Vagina (tissue), 2 donors: ENCODE measurements around the gene C1QC. TPM values are rescaled to one million over a fixed set of nuclear protein-coding genes. Genes with fewer than 3 reads are reported as not detected.
"Not testable (repeated sequence)": the region's sequence is repeated elsewhere in the genome, so short reads cannot be mapped to it uniquely, and the experiment has no call there.

Experiments used
- DNase-seq, 2 donors: peaks; one replicate each; pipeline ENCODE4 v3.0.0-alpha.2; 2017; ENCODE audit errors: extremely low spot score in 2 of 2
- H3K27ac ChIP-seq: fragments of 200-600 bp; sonication (generic); one replicate; pipeline ENCODE4 v1.5.1; 2019
- H3K27me3 ChIP-seq: fragments of 200-600 bp; sonication (generic); one replicate; pipeline ENCODE4 v1.5.1; 2019
- H3K36me3 ChIP-seq, 2 donors: fragments of 200-600 bp; sonication (generic); one replicate each; pipeline ENCODE4 v1.5.1; 2017 to 2019
- H3K4me1 ChIP-seq: fragments of 200-600 bp; sonication (generic); one replicate; pipeline ENCODE4 v1.5.1; 2019
- H3K4me3 ChIP-seq, 2 donors: fragments of 200-600 bp; sonication (generic); 1 replicate in 1 of 2; 2 replicates in 1 of 2; pipeline ENCODE4 v1.5.1; 2016 to 2019
- H3K9me3 ChIP-seq: fragments of 200-600 bp; sonication (generic); one replicate; pipeline ENCODE4 v1.5.1; 2019
- CTCF ChIP-seq, 3 experiments: fragments of 450-650 bp in 2 of 3; fragments of 200-600 bp in 1 of 3; sonication (generic) in 1 of 3; IDR thresholded peaks; one replicate each; pipeline ENCODE4 v1.5.1; 2017 to 2019; ENCODE audit warnings: antibody characterized with exemption in 3 of 3, mild to moderate bottlenecking in 2 of 3, moderate library complexity in 2 of 3
- POLR2A ChIP-seq, 2 donors: fragments of 450-650 bp; IDR thresholded peaks; one replicate each; pipeline ENCODE4 v1.6.1; 2017; ENCODE audit warnings: antibody characterized with exemption in 2 of 2, mild to moderate bottlenecking in 2 of 2, moderate library complexity in 2 of 2
- POLR2AphosphoS5 ChIP-seq, 2 donors: sonication (generic); formaldehyde crosslinking; IDR thresholded peaks; one replicate each; pipeline ENCODE4 v1.9.0; 2017; ENCODE audit warnings: antibody characterized with exemption in 2 of 2, mild to moderate bottlenecking in 2 of 2, low read depth in 1 of 2; ENCODE audit not compliant: insufficient read depth in 1 of 2
- intact Hi-C: fragments of 100-400 bp; cut with DNase I; formaldehyde crosslinking; loops from one replicate; pipeline ENCODE4 v1.15.1; 2023
- total RNA-seq: library from RNA; depleted of rRNA; stranded (reverse); fragments of >200 nt; gene quantifications from one replicate; pipeline ENCODE4 v1.2.3, GENCODE V29; 2016

The C1QC gene
- total RNA-seq, 1 donor from 2014 or later: 128 TPM

GRCh38 chr1:22662986-22663408, 19.6 kb downstream of the C1QC start:
- no peak for TF ChIP-seq POLR2A (IDR thresholded peaks at IDR 0.05)
- no peak for TF ChIP-seq POLR2AphosphoS5 (IDR thresholded peaks at IDR 0.05; ENCODE audit: insufficient read depth in 1 of 2, low read depth in 1 of 2)
- TF ChIP-seq CTCF (IDR thresholded peaks at IDR 0.05): no peak
- Histone ChIP-seq H3K9me3 (no peaks in the 10 kb centered on the region), H3K4me3 (no peak overlapping the region), H3K36me3 (no peaks in the 10 kb centered on the region), H3K27me3 (no peaks in the 10 kb centered on the region), H3K27ac (no peak overlapping the region), H3K4me1 (no peaks in the 10 kb centered on the region)
- DNase-seq: no peak
- intact Hi-C loops: no loop called here

- no peaks in the 10 kb centered on the region for H3K9me3 ChIP-seq
- no peaks in the 10 kb centered on the region for H3K36me3 ChIP-seq
- intact Hi-C loops: no loop called here
Observed at GRCh38 chr1:22665752-22666151, 22.3 kb downstream of the C1QC start.

GRCh38 chr1:22666412-22666811, 23.0 kb downstream of the C1QC start:
- no peaks in the 10 kb centered on the region for H3K4me1 ChIP-seq
- no peak for DNase-seq
- no peaks in the 10 kb centered on the region for H3K36me3 ChIP-seq
- H3K27me3 ChIP-seq: no peaks in the 10 kb centered on the region
- no peak overlapping the region for H3K4me3 ChIP-seq
- no peak overlapping the region for H3K27ac ChIP-seq
- intact Hi-C loops: no loop called here
- no peak for TF ChIP-seq POLR2A (IDR thresholded peaks at IDR 0.05)
- TF ChIP-seq POLR2AphosphoS5 (IDR thresholded peaks at IDR 0.05; ENCODE audit: insufficient read depth in 1 of 2, low read depth in 1 of 2): no peak
- TF ChIP-seq CTCF (IDR thresholded peaks at IDR 0.05): no peak
- H3K9me3 ChIP-seq: no peaks in the 10 kb centered on the region

More at GRCh38 chr1:22665752-22666151, 22.3 kb downstream of the C1QC start:
- H3K4me3 ChIP-seq: no peak overlapping the region
- peak in 1 of 3 experiments; percentile 8 for TF ChIP-seq CTCF (IDR thresholded peaks at IDR 0.05)
- TF ChIP-seq POLR2AphosphoS5 (IDR thresholded peaks at IDR 0.05; ENCODE audit: insufficient read depth in 1 of 2, low read depth in 1 of 2): no peak
- no peak for TF ChIP-seq POLR2A (IDR thresholded peaks at IDR 0.05)
- H3K27ac ChIP-seq: no peak overlapping the region
- no peaks in the 10 kb centered on the region for H3K4me1 ChIP-seq
- no peak for DNase-seq
- H3K27me3 ChIP-seq: no peaks in the 10 kb centered on the region

GRCh38 chr1:22668840-22669239, 25.4 kb downstream of the C1QC start:
- DNase-seq, intact Hi-C loops, H3K27me3 ChIP-seq, H3K27ac ChIP-seq, H3K4me3 ChIP-seq, H3K36me3 ChIP-seq, H3K4me1 ChIP-seq, H3K9me3 ChIP-seq: not testable (repeated sequence)

GRCh38 chr1:22670352-22670975, 27.0 kb downstream of the C1QC start:
- no peaks in the 10 kb centered on the region for H3K36me3 ChIP-seq
- no peak overlapping the region for H3K4me3 ChIP-seq
- no peaks in the 10 kb centered on the region for H3K27me3 ChIP-seq
- H3K4me1 ChIP-seq: no peaks in the 10 kb centered on the region
- DNase-seq: no peak
- no peaks in the 10 kb centered on the region for H3K9me3 ChIP-seq
- TF ChIP-seq POLR2A (IDR thresholded peaks at IDR 0.05) (no peak), CTCF (IDR thresholded peaks at IDR 0.05) (no peak), POLR2AphosphoS5 (IDR thresholded peaks at IDR 0.05; ENCODE audit: insufficient read depth in 1 of 2, low read depth in 1 of 2) (no peak)
- intact Hi-C loops: no loop called here
- H3K27ac ChIP-seq: no peak overlapping the region
